ENCODE measurements around the gene C1orf116.

DNA sequence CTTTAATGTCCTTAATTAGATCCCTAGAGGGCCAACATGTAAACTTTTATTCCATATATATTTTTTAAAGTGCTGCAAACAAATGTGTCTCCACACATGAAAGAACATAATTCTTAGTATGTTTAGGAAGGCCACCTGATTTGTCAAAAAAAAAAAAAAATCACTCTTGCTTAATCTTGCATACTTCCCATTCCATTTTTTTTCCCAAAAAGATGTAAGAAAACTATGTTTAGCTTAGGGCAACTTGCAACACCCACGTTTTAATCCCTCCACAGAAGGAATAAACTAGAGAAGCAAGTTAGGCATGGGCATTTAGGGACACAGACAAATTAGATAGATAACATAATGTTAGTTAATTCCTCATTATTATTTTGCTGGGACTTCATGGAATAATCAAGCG is 12.9 kb upstream of the C1orf116 start:
- TF ChIP-seq, protein P1, sequence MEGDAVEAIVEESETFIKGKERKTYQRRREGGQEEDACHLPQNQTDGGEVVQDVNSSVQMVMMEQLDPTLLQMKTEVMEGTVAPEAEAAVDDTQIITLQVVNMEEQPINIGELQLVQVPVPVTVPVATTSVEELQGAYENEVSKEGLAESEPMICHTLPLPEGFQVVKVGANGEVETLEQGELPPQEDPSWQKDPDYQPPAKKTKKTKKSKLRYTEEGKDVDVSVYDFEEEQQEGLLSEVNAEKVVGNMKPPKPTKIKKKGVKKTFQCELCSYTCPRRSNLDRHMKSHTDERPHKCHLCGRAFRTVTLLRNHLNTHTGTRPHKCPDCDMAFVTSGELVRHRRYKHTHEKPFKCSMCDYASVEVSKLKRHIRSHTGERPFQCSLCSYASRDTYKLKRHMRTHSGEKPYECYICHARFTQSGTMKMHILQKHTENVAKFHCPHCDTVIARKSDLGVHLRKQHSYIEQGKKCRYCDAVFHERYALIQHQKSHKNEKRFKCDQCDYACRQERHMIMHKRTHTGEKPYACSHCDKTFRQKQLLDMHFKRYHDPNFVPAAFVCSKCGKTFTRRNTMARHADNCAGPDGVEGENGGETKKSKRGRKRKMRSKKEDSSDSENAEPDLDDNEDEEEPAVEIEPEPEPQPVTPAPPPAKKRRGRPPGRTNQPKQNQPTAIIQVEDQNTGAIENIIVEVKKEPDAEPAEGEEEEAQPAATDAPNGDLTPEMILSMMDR (IDR thresholded peaks at IDR 0.05) = no peak
- TF ChIP-seq POLR2A (IDR thresholded peaks at IDR 0.05) = no peak
